SK-MEL-5 (cell line): ENCODE data around the gene AKAP3. TPM values are rescaled to one million over a fixed set of nuclear protein-coding genes. Genes with fewer than 3 reads are reported as not detected.

Experiments
- total RNA-seq: library from RNA; depleted of rRNA; stranded (reverse); fragments of >200 nt; shearing (Covaris generic); gene quantifications from 2 replicates; pipeline ENCODE4 v1.2.3, GENCODE V29; 2014; rRNA removed

AKAP3 gene
- total RNA-seq, 1 experiment from 2014 or later: 0.79 TPM

Other genes with a start within 250 kb of the AKAP3 start
- not detected in 2 replicates for gene FGF6, start 203.2 kb downstream of the AKAP3 start, total RNA-seq
- 17.8 and 25.8 TPM in 2 replicates for gene RAD51AP1, start 110.2 kb downstream of the AKAP3 start, total RNA-seq
- gene DYRK4, start 86.8 kb downstream of the AKAP3 start, total RNA-seq: 61.5 and 72.2 TPM in 2 replicates
- 174 and 189 TPM in 2 replicates for gene NDUFA9, start 63 bp upstream of the AKAP3 start, total RNA-seq
- not detected in 2 replicates for gene GALNT8, start 71.3 kb upstream of the AKAP3 start, total RNA-seq